NCI-H774 (cell line): ENCODE measurements around the gene CREB3L2.
A peak's percentile ranks its signal among the peaks of the same experiment; 100 is the strongest.
"Not testable (repeated sequence)": the region's sequence is repeated elsewhere in the genome, so short reads cannot be mapped to it uniquely, and the experiment has no call there.

Experiments
- DNase-seq: peaks from one replicate; lab custom pipeline; 2025; lab: John Stamatoyannopoulos, UW

The CREB3L2 gene

GRCh38 chr7:137968339-137968738, 33.5 kb downstream of the CREB3L2 start:
- DNase-seq = not testable (repeated sequence)

- no peak for DNase-seq
These were observed 34.5 kb downstream of the CREB3L2 start for GRCh38 chr7:137967143-137968018.

- DNase-seq = no peak
These were observed 35.2 kb downstream of the CREB3L2 start for GRCh38 chr7:137966641-137967142.

- no peak for DNase-seq
These were observed 35.8 kb downstream of the CREB3L2 start for GRCh38 chr7:137965942-137966640.

GRCh38 chr7:137964824-137965545, 36.9 kb downstream of the CREB3L2 start:
- no peak for DNase-seq

GRCh38 chr7:137962875-137963507, 38.9 kb downstream of the CREB3L2 start:
- no peak for DNase-seq

GRCh38 chr7:137962491-137962874, 39.4 kb downstream of the CREB3L2 start:
- DNase-seq = no peak

GRCh38 chr7:137961200-137962177, 40.4 kb downstream of the CREB3L2 start:
- DNase-seq = no peak

- no peak for DNase-seq
These were observed 41.9 kb downstream of the CREB3L2 start for GRCh38 chr7:137960020-137960419.

GRCh38 chr7:137958470-137959431, 43.1 kb downstream of the CREB3L2 start:
- DNase-seq = no peak

GRCh38 chr7:137957887-137958286, 44.0 kb downstream of the CREB3L2 start:
- no peak for DNase-seq

- no peak for DNase-seq
These were observed 45.3 kb downstream of the CREB3L2 start for GRCh38 chr7:137956591-137956990.

GRCh38 chr7:137956183-137956582, 45.7 kb downstream of the CREB3L2 start:
- no peak for DNase-seq

GRCh38 chr7:137954614-137955013, 47.3 kb downstream of the CREB3L2 start:
- no peak for DNase-seq

- DNase-seq = peak; percentile 26
These were observed 48.0 kb downstream of the CREB3L2 start for GRCh38 chr7:137953665-137954470.

- no peak for DNase-seq
These were observed 48.7 kb downstream of the CREB3L2 start for GRCh38 chr7:137953043-137953664.

GRCh38 chr7:137952426-137952805, 49.5 kb downstream of the CREB3L2 start:
- no peak for DNase-seq
